ENCODE data around the gene VKORC1. TPM values are rescaled to one million over a fixed set of nuclear protein-coding genes. Genes with fewer than 3 reads are reported as not detected.

VKORC1 gene
- polyA plus RNA-seq, 1 of the 3 experiments (the other 2 are of a cell fraction) = 434 TPM

- peak; percentile 93 for TF ChIP-seq MAX (IDR thresholded peaks at IDR 0.05; ENCODE audit: low read depth)
- no peak for TF ChIP-seq RFX5 (IDR thresholded peaks at IDR 0.05; ENCODE audit: low read length)
- peak; percentile 96 for TF ChIP-seq ELF1 (IDR thresholded peaks at IDR 0.05)
- peak; percentile 23; the same call in 1 of the 2 replicates for TF ChIP-seq YY1 (IDR thresholded peaks at IDR 0.05; ENCODE audit: low read depth)
- TF ChIP-seq CHD2 (IDR thresholded peaks at IDR 0.05; ENCODE audit: low read length, partially characterized antibody) = peak; percentile 89
- TF ChIP-seq NRF1 (IDR thresholded peaks at IDR 0.05; ENCODE audit: low read depth, low read length) = peak; percentile 55
Measured at GRCh38 chr16:31073970-31074813, 20.4 kb downstream of the VKORC1 start, which contains the start of the genes ZNF646 and ZNF668 (continued).

GRCh38 chr16:31073142-31073969, 21.2 kb downstream of the VKORC1 start:
- CTCF ChIA-PET = interaction anchor here (1.0 to 4.3 kb wide), 6 partner anchors 16 to 119 kb away, joined by 3 to 19 read pairs (median 6); partner anchors contain the start of genes HSD3B7 and PRSS53
- POLR2A ChIA-PET = interaction anchor here (0.6 to 2.7 kb wide), 18 partner anchors 11 to 387 kb away, joined by 3 to 22 read pairs (median 4); partner anchors contain the start of genes FUS, HSD3B7, KAT8 and PRSS53
- H3K36me3 ChIP-seq (replicated peaks in 1 of 2; ENCODE audit: control insufficient read depth in 1 of 2, insufficient read depth in 2 of 2, low read length in 1 of 2) = peaks cover 11 to 25% of the 10 kb centered on the region in 2 experiments

More at GRCh38 chr16:31073142-31073969, 21.2 kb downstream of the VKORC1 start:
- no peaks in the 10 kb centered on the region for H3K27me3 ChIP-seq (ENCODE audit: insufficient read depth)
- H3K9me3 ChIP-seq = no peaks in the 10 kb centered on the region
- no peaks in the 10 kb centered on the region for H3K9me2 ChIP-seq
- peak overlapping the region; percentile 83 for H2AFZ ChIP-seq (ENCODE audit: low read depth)
- H3K27ac ChIP-seq (ENCODE audit: low read depth in 2 of 2, low read length in 1 of 2) = peak overlapping the region; percentile 93 to 95
- H3F3A ChIP-seq (replicated peaks; ENCODE audit: insufficient read depth) = peaks cover 7% of the 10 kb centered on the region
- 0 out of 2 replicates have a peak, but pooled peaks cover 3% of the 10 kb centered on the region for H4K20me1 ChIP-seq (ENCODE audit: insufficient read depth)
- peak overlapping the region; percentile 95 for H3K9ac ChIP-seq
- peak; percentile 85 for TF ChIP-seq TAF1 (IDR thresholded peaks at IDR 0.05; ENCODE audit: borderline replicate concordance, low read depth, low read length)
- TF ChIP-seq EZH2phosphoT487 (IDR thresholded peaks at IDR 0.05; ENCODE audit: borderline replicate concordance, low read depth) = no peak
- no peak for TF ChIP-seq TEAD4 (IDR thresholded peaks at IDR 0.05; ENCODE audit: borderline replicate concordance, insufficient read depth)
- peak; percentile 47 for TF ChIP-seq CHD2 (IDR thresholded peaks at IDR 0.05; ENCODE audit: low read length, partially characterized antibody)
- TF ChIP-seq NFIC (IDR thresholded peaks at IDR 0.05; ENCODE audit: borderline replicate concordance) = peak; percentile 28; the same call in 1 of the 2 replicates
- TF ChIP-seq REST (IDR thresholded peaks at IDR 0.05; ENCODE audit: low read depth, low read length) = 0 out of 2 replicates have a peak, but pooled peaks have one; percentile 12
- peak; percentile 58 for TF ChIP-seq GABPA (IDR thresholded peaks at IDR 0.05; ENCODE audit: low read depth)
- no peak for TF ChIP-seq GATA2 (CRISPR knock-in tag; IDR thresholded peaks at IDR 0.05)
- TF ChIP-seq FOXM1 (IDR thresholded peaks at IDR 0.05; ENCODE audit: low read depth) = no peak
- TF ChIP-seq YY1 (IDR thresholded peaks at IDR 0.05; ENCODE audit: low read depth) = peak; percentile 71
- TF ChIP-seq MEF2A (IDR thresholded peaks at IDR 0.05; ENCODE audit: borderline replicate concordance, low read depth) = no peak
- no peak for TF ChIP-seq MAX (IDR thresholded peaks at IDR 0.05; ENCODE audit: low read depth)
- TF ChIP-seq RAD21 (IDR thresholded peaks at IDR 0.05; ENCODE audit: low read length) = no peak
- TF ChIP-seq FOXJ3 (CRISPR knock-in tag; IDR thresholded peaks at IDR 0.05) = no peak
- TF ChIP-seq MXI1 (IDR thresholded peaks at IDR 0.05; ENCODE audit: low read depth, low read length) = peak; percentile 62; the same call in 1 of the 2 replicates
- TF ChIP-seq RFX5 (IDR thresholded peaks at IDR 0.05; ENCODE audit: low read length) = no peak
- no peak for TF ChIP-seq FOSL2 (IDR thresholded peaks at IDR 0.05; ENCODE audit: borderline replicate concordance, low read depth)
- no peak for TF ChIP-seq PBX3 (IDR thresholded peaks at IDR 0.05)
- TF ChIP-seq SIN3A (IDR thresholded peaks at IDR 0.05; ENCODE audit: borderline replicate concordance, low read depth, low read length) = 0 out of 2 replicates have a peak, but pooled peaks have one; percentile 39
- no peak; the same call in 1 of the 2 replicates for TF ChIP-seq POLR2AphosphoS5 (IDR thresholded peaks at IDR 0.05; ENCODE audit: low read depth, low read length)
- TF ChIP-seq TCF12 (IDR thresholded peaks at IDR 0.05) = no peak
- peak; percentile 75 for TF ChIP-seq ELF1 (IDR thresholded peaks at IDR 0.05)
- peak overlapping the region; percentile 90 to 95 for H3K4me3 ChIP-seq (ENCODE audit: low read depth in 2 of 2, low read length in 1 of 2)
- 0% methylated on average over 22 of the region's 83 CpGs for WGBS (ENCODE audit: low lambda C conversion rate)
- peak overlapping the region; percentile 93 for H3K4me2 ChIP-seq
- DNase-seq = peak; percentile 94
- H3K79me2 ChIP-seq (ENCODE audit: insufficient read depth) = peaks cover 89% of the 10 kb centered on the region
- peaks cover 5 to 14% of the 10 kb centered on the region in 2 experiments; a peak in 3 of 4 replicates for H3K4me1 ChIP-seq (ENCODE audit: control insufficient read depth in 1 of 2, insufficient read depth in 2 of 2, low read depth in 1 of 2, low read length in 1 of 2)

Data from SK-N-SH (cell line).